Measurements from ENCODE around the gene CACNA2D1.

The CACNA2D1 gene

DNA sequence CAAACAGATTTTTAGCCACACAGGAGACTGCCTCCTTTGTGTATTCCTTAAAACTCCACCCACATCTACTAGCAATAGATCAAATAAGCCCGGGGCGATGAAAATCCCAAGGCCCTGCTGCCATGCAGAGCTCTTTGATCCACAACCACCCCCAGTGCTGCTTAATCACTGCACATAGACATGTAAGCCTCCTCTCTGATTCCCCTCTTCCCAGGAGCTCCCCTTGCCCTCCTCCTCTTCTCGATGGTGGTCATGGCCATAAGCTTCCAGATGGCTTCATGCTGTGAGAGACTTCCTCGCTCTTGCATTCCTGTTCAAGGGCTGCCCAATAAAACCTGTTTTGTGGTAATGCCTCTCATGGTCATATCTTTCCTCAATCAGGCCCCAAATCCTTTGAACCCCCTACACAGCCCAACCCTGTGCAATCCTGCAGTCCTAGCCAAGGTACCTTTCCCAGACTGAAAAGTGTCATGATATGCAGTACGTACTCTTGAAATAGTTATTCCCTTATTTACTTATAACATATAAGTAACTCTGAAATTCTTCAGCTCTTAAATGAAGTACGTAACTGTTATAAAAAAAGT, 158.5 kb downstream of the CACNA2D1 start:
- DNase-seq (ENCODE audit: low read depth), result no peak

DNA sequence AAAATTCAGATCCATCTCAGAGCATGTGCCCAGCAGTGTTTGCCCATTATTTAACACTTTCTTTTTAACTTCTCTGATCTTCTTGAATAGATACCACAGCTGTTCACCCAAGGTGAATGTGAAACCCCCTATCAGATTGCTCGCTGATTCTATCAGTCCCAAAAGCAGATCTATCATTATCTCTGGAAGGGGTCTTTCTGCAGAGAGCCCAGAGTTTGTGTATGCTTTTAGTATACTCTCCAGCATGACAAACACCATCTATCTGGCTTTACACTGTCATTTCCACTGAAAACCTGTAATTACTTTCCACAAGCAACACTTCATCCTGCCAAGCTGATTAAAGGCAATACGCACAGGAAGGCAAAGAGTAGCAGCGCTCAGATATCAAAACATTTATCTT, 168.2 kb downstream of the CACNA2D1 start:
- no peak for DNase-seq (ENCODE audit: low read depth)

DNA sequence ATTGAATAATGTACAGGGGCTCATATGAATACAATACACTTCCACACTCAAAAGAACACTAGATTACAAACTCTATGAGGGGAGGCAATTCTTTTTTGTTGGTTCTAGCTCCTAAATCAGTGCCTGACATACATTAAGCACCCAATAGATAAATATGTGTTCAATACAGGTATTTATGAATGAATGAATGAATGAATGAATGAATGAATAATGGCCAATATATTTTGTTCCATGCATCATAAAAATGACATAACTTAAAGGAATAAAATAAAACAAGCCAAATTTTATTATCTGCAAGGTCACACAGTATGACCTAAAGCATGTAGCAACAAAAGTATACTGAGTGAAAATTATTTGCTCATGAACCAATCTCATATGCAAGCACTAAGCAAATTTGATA, 168.9 kb downstream of the CACNA2D1 start:
- no peak for DNase-seq (ENCODE audit: low read depth)

DNA sequence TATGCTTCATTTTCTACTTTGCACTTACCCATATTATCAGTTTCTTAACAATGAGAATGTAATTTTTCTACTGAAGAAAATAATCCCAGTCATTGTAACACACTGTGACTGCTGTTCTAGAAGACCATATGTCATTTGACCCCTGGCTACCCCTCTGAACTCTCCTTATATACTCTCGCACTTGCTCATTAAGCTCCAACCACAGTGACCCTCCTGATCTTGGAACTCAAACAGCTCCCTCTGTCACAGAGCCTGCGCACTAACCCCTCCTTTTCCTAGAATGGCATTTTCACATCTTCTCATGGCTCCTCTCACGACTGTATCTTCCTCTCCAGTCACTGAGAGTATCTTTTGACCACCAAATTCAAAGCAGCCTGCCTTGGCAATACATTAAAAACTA, 169.7 kb downstream of the CACNA2D1 start:
- DNase-seq (ENCODE audit: low read depth), result no peak

DNA sequence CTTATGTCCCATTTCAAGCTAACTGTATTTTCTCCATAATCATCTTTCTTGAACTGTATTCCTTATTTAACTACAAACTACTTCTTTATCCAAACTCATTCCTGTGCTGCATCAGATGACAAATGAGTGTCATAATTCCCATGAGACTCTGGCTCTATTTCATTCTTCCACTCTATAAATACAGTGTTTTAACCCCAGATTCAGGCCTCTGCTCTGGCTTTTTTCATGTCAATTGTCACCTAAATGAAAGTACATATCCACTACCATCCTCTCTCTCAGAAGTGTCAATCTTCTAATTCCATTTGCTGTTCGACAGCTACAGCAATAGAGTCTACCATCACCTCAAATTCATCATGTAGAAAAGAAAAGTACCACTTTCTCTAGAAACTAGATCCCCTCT, 172.7 kb downstream of the CACNA2D1 start:
- no peak for DNase-seq (ENCODE audit: low read depth)

DNA sequence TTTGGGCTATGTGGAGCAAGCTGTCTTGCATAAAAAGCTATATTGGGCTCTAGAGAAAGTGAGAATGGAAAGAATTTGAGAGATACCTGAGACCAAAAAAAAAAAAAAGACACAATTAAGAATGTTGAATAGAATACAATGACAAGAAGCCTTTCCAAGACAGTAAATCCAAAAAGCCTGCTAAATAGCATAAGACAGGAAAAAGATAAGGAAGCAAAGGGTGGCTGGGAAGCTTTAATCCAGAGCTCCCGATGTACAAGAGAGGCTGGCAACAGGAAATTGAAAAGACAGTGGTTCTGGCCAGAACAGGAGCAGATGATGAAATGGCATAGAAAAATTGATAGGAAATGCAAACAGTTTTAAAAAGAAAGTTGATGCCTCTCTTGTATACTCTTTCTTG, 174.9 kb downstream of the CACNA2D1 start:
- DNase-seq (ENCODE audit: low read depth), result no peak

DNA sequence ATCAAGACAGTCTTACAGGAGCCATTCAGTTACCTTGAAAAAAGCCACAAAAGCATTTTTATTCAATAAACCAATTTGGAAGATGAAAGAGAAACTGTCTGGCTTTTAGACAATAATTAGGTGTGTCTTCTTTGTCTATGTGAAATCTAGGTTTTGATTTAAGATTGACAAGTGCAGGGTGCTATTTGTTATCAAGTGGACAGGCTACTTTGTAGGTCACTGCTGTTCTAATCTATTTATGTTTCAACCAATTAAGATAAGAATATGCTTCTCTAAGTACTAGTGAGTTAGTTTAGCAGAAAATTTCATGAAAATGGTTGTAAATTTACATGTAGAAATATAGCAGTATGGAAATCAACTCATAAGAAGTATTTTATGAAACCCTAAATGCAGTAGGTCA, 177.5 kb downstream of the CACNA2D1 start:
- DNase-seq (ENCODE audit: low read depth), result no peak

DNA sequence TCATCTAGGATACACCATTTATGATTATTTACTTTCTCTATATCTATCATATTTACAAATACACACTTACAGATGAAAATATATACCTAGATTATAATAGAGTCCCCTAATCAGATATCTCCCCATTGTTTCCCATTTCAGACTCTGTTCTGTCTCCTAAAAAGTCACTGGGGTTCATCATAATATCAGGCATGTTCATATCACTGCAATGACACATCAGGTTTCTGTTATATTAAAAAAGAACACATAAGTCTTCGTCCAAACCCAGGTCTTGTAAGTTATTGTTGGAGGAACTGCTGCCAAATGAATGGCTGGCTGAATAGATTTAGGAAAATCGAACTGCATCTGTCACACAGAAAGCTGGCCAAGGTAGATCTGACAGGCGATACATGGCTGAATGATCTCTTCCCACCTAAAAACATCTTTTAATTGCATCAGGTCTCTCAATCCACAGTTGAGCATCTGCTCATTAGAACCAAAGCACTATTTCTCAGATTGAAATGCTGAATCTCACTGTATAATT, 178.7 kb downstream of the CACNA2D1 start:
- no peak for DNase-seq (ENCODE audit: low read depth)

DNA sequence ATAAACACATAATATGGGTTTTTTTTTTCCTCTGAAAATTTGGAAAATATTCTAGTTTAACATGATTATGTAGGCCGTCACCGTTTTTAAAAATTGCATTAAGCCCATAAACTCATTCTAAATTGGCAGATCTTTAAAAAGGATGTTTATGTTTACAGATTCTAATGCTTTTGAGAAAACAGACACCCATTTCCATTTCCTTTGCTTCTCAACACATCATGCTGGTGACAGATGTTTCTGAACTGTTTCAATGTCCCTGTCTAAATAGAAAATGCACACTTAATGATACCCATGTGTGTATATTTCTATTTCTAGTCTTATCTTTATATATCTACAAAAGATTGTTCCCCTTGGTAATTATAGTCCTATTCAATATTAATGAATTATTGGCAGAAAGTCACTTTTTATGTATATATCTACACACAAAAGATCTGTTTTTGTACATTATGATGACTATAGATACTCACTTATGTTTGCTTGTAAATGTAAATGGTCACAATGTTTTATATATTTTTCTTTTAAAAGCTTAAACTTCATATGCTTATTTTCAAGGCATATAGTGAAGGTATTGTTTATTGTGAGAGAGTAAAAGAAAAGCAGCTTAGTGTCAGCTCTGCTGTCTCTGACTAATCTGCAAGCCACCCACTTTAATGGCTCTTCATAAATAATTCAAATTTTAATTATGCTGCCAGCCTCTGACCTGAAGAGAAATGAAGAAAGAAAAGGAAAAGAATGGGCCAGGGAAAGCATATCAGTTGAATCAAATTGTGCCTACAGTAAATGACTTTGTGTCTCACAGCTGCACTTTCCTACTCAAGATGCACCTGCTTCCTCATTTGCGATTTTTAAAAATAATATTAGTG, 179.4 kb downstream of the CACNA2D1 start:
- no peak for DNase-seq (ENCODE audit: low read depth)

DNA sequence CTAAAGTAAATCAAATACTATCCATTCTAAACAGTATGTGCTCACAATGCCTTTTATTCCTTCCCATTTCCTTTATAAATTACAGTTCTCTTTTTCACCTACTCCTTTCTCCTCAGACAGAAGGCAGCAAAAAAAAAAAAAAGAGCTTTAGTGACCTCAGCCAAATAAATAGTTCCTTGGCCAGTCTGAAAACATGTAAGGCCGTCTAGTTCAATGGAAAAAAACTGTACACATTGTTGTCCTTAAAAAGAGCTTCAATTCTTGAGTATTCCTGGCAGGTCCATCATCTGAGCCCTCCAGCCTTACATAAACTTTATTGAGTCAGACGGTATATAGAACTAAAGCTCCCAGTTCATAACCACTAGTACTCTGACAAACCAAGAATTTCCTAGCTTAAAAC, 185.4 kb downstream of the CACNA2D1 start:
- DNase-seq (ENCODE audit: low read depth), result no peak

DNA sequence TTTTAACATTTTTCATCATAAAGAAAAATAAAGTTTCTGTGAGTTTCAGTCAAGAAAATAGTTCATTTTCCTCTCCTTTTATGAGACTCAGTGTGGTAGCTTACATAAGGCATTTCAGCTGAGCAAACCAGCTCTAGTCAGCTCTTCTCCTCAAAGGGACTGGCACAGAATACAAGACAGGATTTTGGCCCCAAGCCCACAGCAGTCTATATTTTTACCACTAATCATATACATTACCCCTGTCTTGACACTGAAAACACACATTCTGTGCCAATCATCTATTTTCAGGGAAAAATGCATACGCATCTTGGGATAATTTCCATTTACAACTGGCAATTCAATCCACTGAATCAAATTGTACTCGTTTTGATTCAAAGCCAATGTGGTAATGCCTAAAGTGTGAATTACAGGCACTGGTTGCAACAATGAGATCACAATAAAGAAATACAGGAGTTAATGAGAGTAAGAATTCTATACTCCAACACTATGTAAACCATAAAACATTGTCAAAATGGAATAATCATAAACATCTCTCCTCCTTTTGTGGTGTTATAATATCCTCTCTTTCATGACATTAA, 186.4 kb downstream of the CACNA2D1 start:
- DNase-seq (ENCODE audit: low read depth), result no peak

DNA sequence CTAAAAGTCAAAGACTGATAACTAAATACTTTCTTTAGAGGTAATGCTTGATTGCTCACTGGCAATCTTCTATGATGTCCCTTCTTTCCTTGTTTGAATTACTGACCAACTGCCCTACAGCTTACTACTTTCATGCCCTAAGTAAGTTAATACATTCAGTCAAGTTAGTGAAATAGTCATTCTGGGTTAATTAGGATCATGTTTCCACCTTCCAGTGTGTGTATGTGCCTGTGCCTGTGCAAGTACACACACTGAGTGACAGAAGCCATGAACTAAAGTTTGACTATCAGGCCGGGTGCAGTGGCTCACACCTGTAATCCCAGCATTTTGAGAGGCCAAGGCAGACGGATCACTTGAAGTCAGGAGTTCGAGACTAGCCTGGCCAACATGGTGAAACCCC, 187.9 kb downstream of the CACNA2D1 start:
- no peak for DNase-seq (ENCODE audit: low read depth)

DNA sequence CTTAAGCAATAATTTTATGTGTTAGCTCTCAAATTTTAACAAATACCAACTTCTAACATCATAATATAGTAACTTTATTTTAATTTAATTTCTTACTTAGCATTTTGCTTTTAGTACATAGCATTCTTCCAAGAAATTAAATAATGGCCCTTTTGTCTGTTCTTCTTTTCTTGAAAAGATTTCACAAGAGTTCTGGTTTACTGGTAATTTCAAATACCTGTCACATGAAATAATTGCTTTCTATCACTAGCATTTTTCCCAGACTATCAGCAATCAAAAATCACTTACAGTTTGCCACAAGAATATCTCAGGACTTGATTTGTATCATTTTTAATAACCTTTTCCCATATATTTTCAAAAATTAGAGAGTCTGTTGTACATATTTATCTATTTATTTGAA, 193.0 kb downstream of the CACNA2D1 start:
- no peak for DNase-seq (ENCODE audit: low read depth)

DNA sequence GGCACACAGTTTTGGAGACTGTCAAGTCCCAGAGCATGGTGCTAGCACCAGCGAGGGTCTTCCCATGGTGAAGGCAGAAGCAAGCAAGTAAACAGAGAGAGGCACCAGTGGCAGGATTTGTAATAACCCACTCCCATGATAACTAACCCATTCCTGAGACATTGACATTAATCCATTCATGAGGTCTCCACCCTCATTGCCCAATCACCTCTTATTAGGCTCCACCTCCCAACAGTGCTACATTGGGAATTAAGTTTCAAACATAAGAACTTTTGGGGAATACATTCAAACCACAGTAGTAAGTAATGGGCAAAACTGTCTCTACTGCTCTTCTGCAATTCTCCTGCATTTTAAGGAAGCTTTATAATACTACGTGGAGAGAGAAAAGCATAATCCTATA, 193.6 kb downstream of the CACNA2D1 start:
- no peak for DNase-seq (ENCODE audit: low read depth)

DNA sequence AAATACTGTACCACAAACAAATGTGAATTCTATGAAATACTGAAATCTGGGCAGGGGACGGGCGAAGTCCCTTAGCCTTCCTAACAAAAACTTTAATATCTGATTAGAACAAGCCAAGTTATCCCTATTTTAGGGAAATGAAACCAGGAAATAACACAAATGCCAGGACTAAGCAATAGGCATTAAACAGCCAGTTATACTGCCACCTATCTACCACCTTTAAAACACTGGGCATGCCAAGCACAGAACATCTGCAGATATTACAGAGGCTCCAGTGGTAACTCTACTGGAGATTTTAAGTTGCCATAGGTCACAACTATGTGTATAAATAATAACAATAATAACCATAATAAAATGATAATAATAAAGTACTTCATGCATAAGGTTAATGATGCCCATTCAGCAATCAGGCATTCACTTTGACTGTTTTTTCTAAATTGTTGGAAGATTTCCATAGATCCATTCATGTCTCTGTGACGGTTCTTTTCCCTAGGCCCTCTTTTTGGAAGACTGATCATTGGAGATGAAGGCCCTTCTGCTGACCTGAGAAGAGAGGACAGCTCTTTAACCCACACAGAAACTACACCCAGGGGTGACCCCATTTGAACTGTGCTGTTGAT, 195.7 kb downstream of the CACNA2D1 start:
- DNase-seq (ENCODE audit: low read depth), result no peak

DNA sequence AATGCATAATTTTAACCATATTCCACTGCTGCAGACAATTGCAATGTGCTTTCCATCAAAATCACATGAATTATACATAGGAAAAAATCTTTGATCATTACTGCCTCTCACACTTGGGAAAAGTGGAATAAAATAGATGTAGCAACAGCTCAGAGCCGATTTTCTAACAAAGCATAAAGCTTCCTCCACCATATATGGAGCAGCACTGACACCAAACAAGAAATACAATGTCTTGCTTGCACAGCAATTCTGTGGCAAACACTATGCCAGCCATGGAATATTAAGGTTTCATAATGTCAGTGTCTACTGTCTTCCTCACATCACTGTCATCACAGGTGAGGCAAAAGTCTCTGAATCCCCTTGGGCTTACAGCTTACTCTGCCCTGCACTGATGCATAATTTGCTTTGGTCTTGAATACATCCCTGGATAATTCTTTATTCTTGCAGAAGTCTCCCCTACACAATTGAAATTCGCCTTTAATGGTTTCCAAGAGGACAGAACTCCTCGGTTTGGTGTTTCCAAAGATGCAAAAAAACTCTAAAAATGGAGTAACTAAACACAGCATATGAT, 198.5 kb downstream of the CACNA2D1 start:
- DNase-seq (ENCODE audit: low read depth), result no peak

DNA sequence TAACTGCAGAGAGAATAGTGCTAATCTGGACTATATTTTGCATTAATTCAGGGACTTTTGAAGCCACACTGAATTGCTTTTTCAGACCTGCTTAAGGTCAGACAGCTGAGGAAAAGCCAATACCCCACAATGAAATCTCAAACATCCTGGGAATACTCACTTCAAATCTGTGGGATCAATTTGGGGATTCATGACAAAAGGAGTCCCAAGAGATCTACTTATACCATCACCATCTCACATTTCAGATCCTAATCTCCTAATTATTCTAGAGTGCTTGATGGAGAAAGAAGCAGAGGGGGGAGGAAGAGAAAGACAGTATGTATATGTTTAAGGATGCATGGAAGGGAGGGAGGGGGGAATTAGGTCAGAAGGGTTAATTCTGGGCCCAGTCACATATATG, 202.2 kb downstream of the CACNA2D1 start:
- DNase-seq (ENCODE audit: low read depth), result no peak

DNA sequence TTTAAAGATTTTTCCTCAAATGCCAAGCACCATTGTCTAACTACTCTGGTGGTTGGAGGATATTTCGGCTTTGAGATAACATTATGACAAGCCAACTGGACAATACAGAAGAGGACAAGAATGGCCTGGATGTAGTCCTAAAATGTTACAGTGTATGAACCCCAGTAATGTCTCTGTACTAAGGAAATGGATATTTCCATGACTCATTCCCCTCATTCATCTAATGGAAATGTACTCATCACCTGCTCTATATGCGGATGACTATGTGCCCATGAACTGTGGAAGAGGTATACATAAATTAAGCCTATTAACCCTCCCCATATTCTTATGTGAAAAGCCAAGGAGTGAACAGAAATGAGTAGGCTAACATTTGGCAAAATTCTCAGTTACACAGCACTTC, 207.9 kb downstream of the CACNA2D1 start:
- no peak for DNase-seq (ENCODE audit: low read depth)

DNA sequence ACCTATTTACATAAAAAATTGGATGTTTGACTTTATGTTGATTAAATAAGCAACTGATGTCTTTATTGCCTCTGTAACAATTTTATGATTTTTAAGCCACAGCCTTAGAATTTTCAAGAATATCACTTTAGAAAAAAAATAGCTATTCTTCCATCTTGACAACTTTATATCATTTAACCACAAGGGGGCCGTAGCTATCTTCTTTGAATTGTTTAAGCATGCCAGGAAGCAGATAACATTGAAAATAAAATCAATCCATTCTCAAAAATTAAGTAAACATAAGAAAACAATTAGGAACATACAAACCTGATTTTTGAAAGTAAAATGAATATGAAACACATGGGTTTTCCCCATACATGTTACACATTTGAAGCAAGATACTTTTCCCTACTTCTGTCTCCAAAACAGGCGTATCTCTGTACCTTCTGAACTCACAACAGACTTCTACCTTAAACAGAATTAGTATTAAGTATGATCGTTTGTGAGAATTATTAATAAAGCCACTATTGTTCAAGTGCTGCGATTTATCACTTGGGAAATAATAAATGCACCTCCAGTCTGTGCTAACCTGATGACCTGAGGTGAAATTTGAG, 209.0 kb downstream of the CACNA2D1 start:
- DNase-seq (ENCODE audit: low read depth), result no peak

DNA sequence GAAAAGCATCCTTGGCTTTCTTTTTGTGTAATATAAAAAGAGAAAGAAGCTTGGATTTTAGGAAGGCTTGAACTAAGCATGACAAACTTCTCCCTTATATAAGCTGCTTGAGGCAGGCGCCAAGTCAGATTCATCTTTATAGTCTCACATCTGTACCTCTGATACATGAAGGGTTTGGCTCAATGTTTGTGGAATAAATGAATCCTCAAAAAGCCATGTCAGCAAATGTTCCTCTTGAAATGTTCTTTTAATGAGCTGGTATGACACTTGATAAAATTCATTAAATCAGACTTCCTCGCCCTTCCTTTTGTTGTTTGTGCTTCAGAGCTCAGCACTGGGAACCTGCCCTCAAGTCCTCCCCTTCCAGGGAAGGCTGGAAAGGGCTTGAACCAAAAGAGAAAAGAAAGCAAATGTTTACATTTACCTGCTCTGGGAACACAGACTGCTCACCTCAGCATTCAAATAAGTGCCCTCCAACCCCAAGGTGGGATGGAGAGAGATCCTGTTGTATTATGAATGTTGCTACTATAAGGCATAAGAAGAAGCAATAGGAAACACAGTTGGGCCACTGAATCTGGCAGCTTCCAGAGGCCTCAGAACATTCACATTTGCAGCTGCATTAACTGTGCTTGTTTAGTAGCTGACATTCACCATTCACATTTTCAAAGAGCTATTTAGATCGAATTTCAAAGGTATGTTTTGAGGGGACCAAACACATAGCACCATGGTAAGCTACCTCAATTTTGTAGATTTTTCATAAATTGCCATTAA, 212.6 kb downstream of the CACNA2D1 start:
- no peak for DNase-seq (ENCODE audit: low read depth)

DNA sequence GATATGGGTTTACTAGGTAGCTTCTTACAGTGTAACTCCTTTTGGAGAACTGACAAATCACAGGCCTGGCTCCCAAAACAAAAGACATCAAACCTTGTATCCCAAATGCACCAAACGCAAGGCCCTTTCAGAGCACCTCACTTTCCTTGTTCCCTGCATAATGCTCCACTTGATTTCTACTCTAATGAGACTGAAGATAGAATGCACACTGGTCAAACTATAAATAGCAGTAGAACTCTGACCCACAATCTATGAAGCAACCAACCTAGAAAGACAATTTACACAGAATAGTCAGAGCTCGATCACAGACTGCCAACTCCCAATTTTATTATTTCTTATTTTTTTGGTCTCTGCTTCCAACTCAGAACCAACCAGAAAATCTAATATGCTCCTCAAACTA, 214.4 kb downstream of the CACNA2D1 start:
- DNase-seq (ENCODE audit: low read depth), result no peak

All from activated T-cell treated with anti-CD3 and anti-CD28 coated beads for 48 hours (primary cell).